Stimulated activated CD8-positive, alpha-beta memory T cell treated with anti-CD3 and anti-CD28 coated beads, Interleukin-2, amount 100 ng/mL, for 1 hour (primary cell): ENCODE results near the gene GREM1.

Source experiments
- DNase-seq, 2 donors: peaks; one replicate each; pipeline ENCODE4 v3.0.0-alpha.2; 2020; ENCODE audit warnings: low read depth in 2 of 2

The GREM1 gene

GRCh38 chr15:32694222-32694983 is 23.4 kb upstream of the GREM1 start:
- DNase-seq = no peak

GRCh38 chr15:32698773-32699390 is 18.9 kb upstream of the GREM1 start:
- no peak for DNase-seq

- DNase-seq = no peak
Observed at GRCh38 chr15:32700501-32701150, 17.2 kb upstream of the GREM1 start.

GRCh38 chr15:32701863-32702262 is 15.9 kb upstream of the GREM1 start:
- no peak for DNase-seq

GRCh38 chr15:32704395-32704981 is 13.3 kb upstream of the GREM1 start:
- DNase-seq = no peak

GRCh38 chr15:32705446-32705845 is 12.4 kb upstream of the GREM1 start:
- no peak for DNase-seq

GRCh38 chr15:32706704-32707103 is 11.1 kb upstream of the GREM1 start:
- DNase-seq = no peak

GRCh38 chr15:32707436-32707835 is 10.4 kb upstream of the GREM1 start:
- no peak for DNase-seq

GRCh38 chr15:32709295-32710033 is 8.3 kb upstream of the GREM1 start:
- DNase-seq = no peak

- no peak for DNase-seq
Observed at GRCh38 chr15:32715276-32715675, 2.5 kb upstream of the GREM1 start.

- no peak for DNase-seq
Observed at GRCh38 chr15:32716216-32716914, 1.4 kb upstream of the GREM1 start.

GRCh38 chr15:32716915-32717425 is 834 bp upstream of the GREM1 start:
- no peak for DNase-seq

GRCh38 chr15:32718227-32718820 is 520 bp downstream of the GREM1 start:
- DNase-seq = no peak

- no peak for DNase-seq
Observed at GRCh38 chr15:32718821-32719716, 1.3 kb downstream of the GREM1 start.

GRCh38 chr15:32721596-32721995 is 3.8 kb downstream of the GREM1 start:
- no peak for DNase-seq

GRCh38 chr15:32722136-32722535 is 4.3 kb downstream of the GREM1 start:
- no peak for DNase-seq

GRCh38 chr15:32723171-32723948 is 5.6 kb downstream of the GREM1 start:
- no peak for DNase-seq

GRCh38 chr15:32729700-32730395 is 12.0 kb downstream of the GREM1 start:
- DNase-seq = no peak
